NOMO-1 treated with dmso at 0.1 percent for 144 hours (cell line): ENCODE results near the gene MPPED1.

Source experiments
- DNase-seq: peaks from one replicate; lab custom pipeline; 2025; ENCODE audit not compliant: unreplicated experiment; lab: John Stamatoyannopoulos, UW

Gene MPPED1

DNA sequence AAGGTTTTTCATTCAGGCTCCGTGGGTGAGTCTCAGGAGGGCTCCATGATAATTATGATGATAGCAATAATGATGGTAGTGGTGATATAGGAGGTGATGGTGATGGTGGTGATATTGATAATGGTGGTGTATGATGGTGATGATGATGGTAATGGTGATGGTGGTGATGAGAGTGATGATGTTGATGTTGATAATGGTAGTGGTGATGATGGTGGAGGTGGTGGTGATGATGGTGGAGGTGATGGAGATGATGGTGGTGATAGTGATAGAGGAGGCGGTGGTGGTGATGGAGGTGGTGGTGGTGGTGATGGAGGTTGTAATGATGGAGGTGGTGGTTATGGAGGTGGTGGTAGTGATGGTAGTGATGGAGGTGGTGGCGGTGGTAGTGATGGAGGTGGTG lies 79.4 kb downstream of the MPPED1 start:
- DNase-seq, result no peak

DNA sequence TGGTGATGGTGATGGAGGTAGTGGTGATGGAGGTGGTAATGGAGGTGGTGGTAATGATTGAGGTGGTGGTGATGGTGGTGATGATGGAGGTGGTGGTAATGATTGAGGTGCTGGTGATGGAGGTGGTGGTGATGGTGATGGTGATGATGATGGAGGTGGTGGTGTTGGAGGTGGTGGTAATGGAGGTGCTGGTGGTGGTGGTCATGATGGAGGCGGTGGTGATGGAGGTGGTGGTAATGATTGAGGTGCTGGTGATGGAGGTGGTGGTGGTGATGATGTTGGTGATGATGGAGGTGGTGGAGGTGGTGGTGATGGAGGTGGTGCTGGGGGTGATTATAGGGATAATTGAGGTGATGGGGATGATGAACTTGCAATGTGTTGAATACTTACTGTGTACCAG lies 79.9 kb downstream of the MPPED1 start:
- DNase-seq, result no peak

DNA sequence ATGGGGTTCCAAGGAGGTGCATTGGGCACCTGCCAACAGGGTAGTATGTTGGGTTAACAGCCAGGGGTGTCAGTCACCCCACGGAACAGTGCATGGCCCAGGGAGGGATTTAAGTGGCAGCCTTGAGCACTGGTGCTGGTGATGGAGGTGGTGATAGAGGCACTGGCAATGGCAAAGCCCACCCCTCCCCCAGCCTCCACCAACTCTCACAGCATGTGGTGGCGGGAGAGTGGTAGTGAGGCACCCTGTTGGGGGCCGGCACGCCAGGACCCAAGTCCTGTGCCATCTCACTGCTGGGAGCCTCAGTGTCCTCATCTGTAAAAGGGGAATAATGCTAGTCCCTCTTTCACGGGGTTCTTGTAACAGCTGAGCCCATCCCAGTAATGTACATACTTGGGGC lies 81.5 kb downstream of the MPPED1 start:
- no peak for DNase-seq

DNA sequence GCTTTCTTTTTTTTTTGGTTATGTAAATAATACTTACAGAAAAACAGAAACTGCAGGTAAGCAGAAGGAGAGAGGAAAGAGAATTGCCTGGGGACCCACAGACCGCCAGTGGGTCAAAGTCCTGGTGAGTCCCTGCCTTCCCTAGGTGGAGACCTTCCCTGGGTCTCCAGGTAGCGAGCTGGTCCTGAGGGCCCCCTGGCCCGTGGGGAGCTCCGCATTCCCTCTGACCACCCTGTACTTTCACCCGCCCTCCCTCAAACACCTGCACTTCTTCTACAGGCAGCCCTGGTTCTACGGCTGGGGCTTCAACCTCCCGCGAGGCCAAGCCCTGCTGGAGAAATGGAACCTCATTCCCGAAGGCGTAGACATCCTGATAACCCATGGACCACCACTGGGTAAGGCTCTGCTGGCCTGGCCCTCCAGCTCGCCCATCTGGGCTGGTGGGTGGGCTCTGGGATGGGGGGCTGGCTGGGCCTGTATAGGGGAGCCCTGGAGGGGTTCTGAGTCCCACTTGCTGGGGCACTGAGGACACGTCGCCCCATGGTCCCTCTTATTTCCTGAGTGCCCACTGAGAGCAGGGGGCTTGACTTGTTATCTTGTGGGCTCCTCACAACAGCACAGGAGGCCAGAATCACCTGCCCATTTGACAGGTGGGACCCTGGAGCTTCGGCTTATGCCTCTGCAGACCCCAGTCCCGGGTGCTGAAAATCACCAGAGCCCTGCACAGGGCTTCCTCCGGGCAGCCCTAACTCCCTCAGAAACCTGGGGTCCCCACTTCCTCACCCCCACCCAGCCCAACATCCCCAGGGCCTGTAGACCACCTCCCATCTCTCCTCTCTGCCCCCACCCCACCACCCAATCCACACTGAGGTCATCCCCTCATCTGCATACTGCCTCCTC lies 86.4 kb downstream of the MPPED1 start:
- no peak for DNase-seq

DNA sequence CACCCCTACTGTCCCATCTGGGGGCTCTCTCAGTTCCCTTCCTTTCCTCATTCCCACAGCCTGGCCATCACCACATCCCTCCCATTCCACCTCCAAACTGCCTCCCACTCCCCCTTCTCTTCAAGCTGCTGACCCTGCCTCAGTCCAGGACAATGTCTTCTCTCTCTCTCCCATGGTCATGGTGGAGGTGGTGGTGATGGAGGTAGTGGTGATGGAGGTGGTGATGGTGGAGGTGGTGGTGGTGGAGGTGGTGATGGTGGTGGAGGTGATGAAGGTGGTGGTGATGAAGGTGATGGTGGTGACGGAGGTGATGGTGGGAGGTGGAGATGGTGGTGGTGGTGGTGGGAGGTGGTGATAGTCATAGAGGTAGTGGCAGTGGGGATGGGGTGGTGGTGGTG lies 87.0 kb downstream of the MPPED1 start:
- no peak for DNase-seq

DNA sequence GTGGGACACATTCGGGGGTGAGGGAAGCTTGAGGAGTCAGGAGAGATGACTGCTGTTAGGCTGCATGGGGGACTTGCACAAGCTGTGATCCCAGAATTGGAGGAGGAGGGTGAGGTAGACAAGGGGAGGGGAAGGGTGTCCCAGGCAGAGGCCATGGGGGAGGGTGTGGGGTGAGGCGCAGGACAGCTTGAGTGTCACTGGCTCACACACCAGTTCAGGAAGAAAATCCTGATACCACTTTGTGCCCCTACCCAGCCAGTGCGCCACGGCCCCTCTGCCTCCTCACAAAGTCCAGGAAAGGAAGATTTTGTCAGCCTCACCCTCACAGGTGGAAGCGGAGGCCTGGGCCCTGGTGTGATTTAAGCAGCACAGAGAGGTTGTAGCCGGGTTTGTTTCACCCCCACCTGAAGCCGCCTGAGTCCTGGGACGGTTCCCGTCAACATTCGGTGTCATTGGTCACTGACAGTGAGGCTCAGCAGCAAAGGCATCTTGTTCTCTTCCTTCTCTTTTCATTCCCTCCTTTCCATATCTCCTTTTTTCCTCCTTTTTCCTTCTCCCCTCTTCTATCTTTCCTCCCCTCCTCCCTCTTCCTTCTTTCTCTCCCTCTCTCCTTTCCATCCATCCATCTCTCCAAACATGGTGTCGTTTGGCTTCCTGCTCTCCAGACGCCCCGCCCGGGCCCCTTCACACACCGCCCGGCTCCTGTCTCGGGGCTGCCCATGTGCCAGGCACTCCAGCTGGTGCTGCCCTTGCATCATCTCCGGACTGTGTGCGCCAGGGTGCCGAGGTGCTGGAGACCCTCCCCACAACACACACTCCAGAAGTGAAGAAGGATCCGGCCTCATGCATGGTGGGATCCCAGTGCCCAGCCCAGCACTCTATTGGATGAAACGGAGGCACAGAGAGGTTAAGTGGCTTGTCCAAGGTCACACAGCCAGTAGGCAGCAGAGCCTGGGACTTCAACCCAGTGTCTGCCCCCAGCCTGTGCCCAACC lies 89.3 kb downstream of the MPPED1 start:
- no peak for DNase-seq

DNA sequence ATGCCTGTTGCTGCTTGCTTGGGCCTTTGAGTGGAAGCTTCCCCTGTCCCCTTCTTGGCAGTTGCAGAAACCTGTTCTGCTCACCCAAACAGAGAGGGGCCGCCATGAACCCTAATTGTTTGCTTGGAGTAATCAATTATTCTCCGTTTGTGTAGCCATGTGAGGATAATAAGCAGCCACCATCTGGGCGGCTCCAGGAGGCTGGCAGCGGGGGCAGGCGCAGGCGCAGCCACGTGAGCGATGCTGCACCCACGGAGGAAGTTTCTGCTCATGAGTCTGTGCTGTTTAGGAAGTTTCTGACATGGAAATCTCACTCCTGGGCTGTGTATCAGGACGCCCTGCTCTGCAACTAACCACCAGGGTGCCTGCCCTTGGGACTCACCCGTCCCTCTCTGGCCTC lies 90.1 kb downstream of the MPPED1 start:
- DNase-seq, result no peak

DNA sequence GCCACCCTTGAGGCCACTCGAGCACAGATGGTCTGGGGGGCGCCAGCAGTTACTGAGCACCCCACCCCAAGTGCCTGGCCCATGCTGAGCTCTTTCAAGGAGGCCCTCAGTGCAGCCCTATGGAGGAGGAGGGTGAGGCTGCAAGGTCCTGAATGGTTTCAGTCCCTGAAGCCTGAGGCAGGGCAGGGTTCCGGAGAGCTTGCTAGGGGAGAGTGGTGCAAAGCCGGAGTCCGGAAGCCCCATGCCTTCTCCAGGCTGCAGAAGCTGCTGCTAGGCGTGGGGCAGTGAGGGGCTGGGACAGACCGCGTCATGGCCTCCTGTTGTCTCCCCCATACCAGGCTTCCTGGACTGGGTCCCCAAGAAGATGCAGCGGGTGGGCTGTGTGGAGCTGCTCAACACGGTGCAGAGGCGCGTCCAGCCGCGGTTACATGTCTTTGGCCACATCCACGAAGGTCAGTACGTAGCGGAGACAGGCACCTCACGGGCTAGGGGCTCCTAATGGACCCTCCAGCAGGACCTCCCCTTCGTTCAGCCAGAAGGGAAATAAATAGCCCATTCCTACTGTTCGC lies 90.6 kb downstream of the MPPED1 start:
- DNase-seq, result no peak

DNA sequence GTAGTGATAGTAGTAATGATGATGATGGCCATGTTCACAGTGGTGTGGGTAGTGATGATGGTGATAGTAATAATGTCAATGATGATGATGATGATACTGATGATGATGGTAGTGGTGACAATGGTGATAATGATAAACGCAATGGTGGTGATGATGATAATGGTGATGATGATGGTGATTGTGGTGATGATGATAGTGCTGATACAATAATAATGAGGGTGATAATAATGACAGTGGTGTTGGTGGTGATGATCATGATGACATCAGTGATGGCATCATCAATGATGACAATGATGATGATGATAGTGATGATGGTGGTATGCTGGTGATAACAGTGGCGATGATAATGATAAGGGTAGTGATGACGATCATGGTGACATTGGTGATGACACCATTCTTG lies 92.3 kb downstream of the MPPED1 start:
- DNase-seq, result no peak

DNA sequence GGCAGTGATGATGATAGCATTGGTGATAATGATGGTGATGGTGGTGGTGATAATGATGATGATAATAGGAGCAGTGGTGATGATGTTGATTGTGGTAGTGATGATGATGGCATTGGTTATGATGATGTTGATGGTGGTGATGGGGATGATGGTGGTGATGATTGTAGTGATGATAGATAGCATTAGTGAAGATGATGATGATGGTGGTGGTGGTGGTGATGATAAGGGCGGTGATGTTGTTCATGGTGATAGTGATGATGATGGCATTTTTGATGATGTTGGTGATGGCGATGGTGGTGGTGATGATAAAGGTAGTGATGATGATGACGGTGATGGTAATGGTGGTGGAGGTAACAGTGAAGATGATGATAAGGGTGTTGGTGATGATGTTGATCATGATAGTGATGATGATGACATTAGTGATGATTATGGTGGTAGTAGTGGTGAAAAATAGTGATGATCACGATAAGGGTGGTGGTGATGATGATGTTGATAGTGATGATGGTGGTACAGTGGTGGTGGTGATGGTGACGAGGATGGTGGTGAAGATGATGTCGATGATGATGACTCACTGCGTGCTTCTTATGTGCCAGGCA lies 93.0 kb downstream of the MPPED1 start:
- no peak for DNase-seq

DNA sequence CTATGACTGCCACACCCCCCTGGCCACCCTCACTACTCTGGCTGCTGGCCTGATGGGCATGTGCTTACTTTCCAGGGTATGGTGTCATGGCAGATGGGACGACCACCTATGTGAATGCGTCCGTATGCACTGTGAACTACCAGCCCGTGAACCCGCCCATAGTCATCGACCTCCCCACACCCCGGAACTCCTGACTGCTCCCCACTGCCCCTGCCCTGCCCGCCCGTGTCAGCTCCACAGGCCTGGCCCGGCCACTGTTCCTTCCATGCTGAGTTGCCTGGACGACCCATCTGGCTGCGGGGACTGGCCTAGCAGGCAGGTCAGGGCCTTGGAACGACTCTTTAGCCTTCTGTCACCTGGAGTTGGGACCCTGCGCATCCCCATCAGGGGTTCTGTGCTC lies 93.6 kb downstream of the MPPED1 start:
- DNase-seq, result no peak

DNA sequence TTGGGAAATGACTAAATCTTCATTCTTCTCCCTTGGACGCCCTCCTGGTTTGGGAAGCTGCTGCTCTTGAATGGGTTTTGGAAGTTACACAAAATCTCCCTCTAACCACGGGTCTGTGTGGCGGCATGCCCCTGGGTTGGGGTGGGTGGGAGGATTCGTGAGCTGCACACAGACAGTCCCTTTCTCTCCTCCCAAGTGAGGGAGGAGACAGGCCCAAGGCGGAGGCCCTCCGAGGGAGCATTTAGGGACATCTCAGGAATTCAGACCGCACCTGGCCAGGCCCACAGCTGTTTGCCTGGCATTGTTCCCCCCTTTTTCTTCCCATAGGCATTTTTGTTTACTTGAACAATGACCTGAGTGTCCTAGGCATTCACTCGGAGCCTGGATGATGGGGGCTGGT lies 94.1 kb downstream of the MPPED1 start:
- no peak for DNase-seq

DNA sequence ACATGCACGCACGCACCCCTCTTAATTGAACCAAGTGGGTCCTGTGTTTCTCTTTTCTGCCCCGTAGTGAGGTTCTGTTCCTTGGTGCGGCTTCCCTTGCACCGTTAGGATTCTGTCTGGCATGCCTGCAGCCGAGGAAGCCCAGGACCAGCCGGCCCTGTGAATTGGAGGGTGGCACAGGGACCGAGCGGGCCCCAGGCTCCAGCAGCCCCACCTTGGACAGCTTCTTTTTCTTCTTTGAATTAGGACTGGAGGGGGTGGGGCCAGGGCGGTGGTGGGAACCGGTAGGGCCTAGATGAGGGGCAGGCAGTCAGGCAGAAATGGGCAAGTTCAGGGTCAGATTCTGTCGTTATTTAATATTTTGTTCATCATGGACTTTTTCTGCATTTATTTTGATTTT lies 94.7 kb downstream of the MPPED1 start:
- DNase-seq, result no peak

DNA sequence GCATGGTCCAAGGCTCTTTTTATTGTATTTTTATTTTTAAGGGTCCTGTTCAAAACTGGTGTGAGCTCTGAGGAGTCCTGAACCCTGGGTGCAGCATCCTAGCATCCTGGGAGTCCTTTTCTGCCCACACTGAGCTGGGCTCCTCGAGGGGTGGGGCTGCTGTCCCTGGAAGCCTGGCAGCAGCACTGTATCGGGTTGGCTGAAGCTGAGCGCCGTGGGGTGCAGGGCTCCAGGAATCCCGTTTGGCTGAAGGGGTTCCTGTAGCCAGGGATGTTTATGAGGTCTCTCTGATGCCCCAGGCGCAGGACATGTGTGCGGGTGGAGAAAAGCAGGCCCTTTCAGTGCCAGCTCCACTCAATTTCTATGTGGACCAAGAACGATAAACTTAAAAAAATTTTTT lies 95.4 kb downstream of the MPPED1 start:
- DNase-seq, result no peak

DNA sequence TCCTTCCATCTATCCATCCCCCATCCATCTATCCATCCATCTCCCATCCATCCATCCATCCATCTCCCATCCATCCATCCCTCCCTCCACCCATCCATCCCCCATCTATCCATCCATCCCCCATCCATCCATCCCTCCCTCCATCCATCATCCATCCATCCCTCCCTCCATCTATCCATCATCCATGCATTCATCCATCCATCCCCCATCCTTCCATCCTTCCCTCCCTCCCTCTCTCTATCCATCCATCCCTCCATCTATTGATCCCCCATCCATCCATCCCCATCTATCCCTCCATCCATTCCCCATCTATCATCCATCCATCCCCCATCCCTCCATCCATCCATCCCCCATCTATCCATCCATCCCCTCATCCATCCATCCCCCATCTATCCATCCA lies 96.7 kb downstream of the MPPED1 start:
- no peak for DNase-seq

DNA sequence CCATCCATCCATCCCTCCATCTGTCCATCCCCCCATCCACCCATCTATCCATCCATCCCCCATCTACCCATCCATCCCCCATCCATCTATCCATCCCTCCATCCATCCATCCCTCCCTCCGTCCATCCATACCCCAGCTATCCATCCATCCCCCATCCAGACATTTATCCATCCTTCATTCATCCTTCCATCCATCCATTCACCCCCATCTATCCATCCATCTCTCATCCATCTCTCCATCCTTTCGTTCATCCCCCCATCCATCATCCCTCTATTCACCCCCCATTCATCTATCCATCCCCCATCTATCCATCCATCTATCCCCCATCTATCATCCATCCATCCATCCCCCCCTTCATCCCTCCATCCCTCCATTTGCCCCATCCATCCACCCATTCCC lies 97.5 kb downstream of the MPPED1 start:
- no peak for DNase-seq

DNA sequence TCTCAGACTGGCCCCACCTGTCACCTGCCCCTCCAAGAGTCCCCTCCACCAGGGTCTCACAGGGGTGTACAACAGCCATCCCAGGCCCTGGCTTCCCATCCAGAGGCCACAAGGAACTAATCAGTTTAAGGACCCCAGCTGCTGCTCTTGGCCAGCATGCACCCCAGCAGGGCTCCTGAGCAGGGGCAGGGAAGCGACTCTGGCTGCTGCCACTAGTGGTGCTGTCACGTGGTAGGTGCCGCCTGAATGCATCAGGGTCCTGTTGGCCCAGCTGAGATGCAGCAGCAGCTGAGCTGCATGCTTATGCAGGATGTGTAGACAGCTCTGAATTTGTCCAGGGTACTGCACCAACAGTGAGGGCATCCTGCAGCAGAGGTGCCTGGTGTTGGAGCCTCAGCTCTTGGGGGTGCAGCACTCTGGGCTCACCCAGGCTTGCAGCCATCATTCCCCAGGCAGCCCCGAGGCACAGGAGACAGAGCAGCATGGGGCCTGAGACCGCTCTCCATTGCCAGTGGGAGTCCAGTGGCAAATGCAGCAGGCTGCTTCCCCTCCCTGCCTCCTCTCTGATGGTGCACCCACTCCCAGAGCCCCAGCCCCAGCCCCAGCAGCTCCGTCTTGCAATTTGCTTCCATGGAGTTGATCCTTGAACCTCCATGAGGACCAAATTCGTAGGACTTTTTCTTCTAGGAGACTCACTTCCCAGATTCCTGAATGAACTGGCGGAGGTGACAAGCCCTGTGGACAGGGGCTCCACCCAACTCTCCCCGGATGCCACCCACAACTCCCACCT lies 98.7 kb downstream of the MPPED1 start:
- no peak for DNase-seq

DNA sequence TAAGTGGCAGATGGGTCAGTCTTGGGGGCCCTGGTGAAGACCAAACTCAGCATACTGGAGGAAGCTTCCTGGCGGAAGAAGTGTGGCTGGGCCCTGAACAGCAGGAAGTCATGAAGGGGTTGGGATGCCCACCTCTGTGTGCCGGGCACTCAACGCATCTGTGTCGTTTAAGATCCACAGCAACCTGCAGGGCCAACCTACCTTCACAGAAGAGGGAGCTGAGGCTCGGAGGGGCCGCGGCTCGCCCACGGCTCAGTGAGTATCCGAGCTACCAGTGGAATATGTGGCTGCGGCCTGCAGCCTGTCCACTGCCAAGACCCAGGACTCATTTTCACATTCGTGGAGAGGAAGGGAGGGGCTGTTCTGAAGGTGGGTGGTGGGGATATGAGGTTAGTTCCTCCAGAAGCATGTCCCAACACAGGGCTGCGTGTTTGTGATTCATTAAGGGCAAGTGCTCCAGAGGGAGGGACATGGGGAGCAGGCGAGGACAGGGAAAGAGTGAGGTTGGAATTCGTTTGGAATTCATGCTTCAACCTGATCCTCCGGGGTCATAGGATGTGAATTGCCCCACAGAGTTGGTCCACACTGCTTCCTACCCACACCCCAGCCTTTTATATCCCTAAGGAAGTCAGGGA lies 99.6 kb downstream of the MPPED1 start:
- DNase-seq, result no peak

DNA sequence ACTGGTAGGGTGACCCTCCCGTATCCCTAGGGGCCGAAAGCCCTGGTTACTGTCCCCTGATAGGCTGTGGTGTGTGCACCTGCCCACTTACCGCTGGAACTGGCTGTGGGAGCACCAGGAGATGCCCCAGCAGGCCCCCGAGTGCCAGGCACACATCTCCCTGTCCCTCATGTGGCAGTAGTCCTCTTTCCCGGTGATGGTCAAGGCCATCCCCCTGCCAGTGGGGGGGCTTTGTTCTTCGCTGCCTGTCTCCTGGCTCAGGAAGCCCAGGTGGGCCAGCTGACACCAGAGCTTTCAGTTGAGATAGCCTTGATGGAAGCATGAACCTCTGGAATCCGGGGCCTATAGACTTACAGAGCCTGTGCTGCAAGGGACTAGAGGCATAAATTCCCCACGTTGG lies 100.5 kb downstream of the MPPED1 start:
- DNase-seq, result no peak
